Glomerular endothelial cell (primary cell): ENCODE data around the gene CNPY4. TPM values are rescaled to one million over a fixed set of nuclear protein-coding genes. Genes with fewer than 3 reads are reported as not detected.
"Not testable (repeated sequence)": the region's sequence is repeated elsewhere in the genome, so short reads cannot be mapped to it uniquely, and the experiment has no call there.

Source experiments
- DNase-seq: peaks from one replicate; pipeline ENCODE4 v3.0.0-alpha.2; 2011; ENCODE audit warnings: low read depth, low spot score; ENCODE audit errors: extremely low read depth
- total RNA-seq: library from RNA; depleted of rRNA; stranded (reverse); fragments of >200 nt; gene quantifications from 2 replicates; pipeline ENCODE4 v1.2.3, GENCODE V29; 2015

CNPY4 gene
- total RNA-seq, 1 donor from 2014 or later, result 23.6 TPM

DNA sequence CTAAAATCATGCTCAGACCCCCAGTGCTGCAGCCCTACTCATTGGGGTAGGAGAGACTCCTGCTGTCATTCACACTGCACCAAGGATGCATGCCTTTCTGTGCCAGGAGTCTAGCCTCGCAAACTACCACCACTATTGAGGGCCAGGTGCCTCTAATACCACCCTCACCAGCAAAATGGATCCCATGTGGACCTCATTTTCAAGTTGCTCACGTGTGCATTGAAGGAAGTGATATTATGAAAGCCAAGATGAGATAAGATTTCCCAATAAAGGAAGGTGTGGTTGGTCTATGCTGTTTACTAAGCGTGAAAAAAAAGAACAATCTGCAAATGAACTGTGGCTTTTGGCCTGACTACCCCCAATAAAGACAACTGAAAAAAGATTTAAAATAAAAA lies 22.1 kb downstream of the CNPY4 start:
- DNase-seq, result no peak

DNA sequence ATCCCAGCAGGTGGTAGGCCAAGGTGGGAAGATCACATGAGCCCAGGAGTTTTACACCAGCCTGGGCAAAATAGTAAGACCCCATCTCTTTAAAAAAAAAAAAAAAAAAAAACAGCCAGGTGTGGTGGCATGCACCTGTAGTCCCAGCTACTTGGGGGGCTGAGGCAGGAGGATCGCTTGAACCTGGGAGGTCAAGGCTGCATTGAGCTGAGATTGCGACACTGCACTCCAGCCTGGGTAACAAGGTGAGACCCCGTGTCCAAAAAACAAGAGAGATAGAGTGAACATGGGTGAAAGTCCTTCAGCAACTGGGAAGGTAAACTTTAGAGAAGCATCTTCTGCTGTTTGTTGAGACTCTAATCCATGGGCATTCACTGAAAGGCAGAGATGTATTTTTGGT lies 23.0 kb downstream of the CNPY4 start:
- DNase-seq, result no peak

DNA sequence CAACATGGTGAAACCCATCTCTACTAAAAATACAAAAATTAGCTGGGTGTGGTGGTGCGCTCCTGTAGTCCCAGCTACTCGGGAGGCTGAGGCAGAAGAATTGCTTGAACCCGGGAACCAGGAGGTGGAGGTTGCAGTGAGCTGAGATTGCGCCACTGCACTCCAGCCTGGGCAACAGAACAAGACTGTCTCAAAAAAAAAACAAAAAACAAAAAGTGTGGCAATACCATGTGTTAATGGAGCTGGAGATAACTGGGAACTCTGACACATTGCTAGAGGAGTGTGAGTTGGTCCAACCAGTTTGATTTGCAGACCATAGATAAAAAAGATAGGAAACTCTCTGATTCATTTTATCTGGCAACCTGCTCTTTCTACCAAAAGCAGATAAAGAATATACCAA lies 26.9 kb downstream of the CNPY4 start:
- not testable (repeated sequence) for DNase-seq

DNA sequence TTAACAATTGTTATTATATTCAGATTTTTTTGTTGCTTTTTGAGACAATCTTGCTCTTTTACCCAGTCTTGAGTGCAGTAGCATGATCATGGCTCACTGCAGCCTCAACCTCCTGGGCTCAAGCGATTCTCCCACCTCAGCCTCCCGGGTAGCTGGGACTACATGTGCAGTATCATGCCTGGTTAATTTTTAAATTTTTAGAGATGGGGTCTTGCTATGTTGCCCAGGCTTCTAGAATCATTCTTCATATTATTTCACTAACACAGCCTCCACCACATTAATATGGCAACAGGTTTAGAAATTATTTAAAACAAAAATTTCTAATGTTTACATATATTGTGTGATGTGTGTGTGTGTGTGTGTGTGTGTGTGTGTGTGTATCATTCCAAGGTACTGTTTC lies 27.8 kb downstream of the CNPY4 start:
- no peak for DNase-seq

DNA sequence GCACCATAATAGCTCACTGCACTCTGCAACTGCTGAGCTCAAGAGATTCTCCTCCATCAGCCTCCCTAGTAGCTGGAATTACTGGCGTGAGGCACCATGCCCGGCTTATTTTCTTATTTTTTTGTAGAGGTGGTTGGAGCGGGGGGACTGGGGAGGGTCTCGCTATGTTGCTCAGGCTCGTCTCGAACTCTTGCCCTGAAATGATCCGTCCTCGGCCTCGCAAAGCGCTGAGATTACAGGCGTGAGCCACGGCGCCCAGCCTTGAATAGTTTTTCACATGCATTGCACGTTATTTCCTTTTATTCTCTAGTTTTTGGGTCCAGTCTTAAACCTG lies 28.8 kb downstream of the CNPY4 start:
- DNase-seq, result no peak

DNA sequence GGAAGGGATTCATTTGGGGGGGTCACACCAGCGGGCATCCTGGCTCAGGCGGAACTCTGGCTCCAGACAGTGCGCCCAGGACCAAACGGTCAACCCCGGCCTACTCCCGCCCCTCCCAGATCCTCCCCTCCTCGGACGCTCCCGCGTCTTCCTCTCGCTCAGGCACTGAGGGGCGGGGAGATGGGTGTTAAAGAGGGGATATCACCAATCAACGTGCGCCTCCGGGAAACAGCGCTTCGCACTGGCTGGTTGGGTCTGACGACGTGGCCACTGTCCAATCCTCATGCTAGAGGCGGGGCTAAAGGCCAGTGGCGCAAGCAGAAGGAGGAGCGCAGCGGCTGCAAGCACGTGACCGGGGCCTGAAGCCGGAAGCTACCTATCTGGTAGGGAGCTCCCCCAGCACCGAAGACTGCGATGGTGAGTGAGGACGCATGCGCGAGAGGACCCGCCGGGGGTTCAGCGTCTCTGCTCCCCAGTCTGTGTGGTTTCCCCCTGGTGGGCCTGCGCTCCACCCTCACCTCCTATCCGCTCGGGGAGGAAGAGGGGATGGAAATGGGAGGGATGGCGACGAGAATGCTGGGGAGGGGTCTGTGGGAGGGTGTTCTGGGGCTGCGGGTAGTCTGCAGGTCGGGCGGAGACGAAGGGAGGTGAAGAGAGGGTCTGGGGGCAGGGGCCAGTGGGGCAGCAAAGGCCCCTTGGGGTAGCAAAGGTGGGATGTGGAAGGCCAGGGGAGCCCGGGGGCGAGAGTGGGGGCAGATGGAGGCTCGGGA lies 29.3 kb downstream of the CNPY4 start, which contains the start of gene LAMTOR4:
TSS of gene LAMTOR4 (plus strand) at position 360 of the 770 bp plus-strand sequence. CDS start at position 415, 55 bp downstream.
- DNase-seq, result peak; percentile 82

DNA sequence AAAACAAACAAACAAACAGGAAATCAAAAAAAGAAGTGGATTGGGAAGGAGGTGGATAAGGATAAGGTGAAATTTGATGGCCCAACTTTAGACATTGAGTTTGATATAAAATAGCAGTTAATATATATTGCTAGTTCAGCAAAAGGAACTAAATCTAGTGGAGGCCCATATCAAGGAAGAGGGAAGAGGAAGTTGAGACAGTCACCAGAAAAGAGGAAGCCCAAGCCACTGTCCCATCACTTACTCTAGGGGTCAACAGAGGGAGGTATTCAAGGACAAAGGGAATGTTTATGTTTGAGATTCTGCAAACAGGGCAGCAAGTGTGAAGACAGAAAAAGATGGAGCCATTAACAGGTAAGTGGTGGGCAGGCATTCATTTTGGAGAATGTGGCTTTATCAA lies 33.0 kb downstream of the CNPY4 start:
- DNase-seq, result no peak

DNA sequence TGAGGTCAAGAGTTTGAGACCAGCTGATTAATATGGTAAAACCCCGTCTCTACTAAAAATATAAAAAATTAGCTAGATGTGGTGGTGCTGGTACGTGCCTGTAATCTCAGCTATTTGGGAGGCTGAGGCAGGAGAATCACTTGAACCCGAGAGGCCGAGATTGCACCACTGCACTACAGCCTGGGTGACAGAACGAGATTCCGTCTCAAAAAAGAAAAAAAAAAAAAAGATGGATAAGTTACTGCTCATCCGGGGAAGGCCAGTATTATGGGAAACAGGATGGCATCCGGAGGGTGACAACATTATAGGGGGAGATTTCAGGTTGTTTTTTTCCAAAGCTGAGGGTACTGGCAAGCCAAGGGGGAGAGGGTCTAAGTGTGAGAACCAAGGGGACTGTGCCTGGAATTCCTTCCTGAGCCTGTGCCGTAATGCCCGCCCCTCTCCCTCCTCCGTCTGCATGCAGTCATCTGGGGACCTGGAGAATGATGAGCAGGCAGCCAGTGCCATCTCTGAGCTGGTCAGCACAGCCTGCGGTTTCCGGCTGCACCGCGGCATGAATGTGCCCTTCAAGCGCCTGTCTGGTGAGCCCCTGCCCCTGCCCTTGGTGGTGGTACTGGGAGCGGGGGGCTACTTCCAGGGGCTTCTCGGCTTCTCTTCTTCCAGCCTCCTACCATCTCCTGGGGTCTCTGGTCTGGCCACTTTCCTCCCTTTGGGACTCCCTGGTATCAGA lies 33.7 kb downstream of the CNPY4 start:
- DNase-seq, result no peak

DNA sequence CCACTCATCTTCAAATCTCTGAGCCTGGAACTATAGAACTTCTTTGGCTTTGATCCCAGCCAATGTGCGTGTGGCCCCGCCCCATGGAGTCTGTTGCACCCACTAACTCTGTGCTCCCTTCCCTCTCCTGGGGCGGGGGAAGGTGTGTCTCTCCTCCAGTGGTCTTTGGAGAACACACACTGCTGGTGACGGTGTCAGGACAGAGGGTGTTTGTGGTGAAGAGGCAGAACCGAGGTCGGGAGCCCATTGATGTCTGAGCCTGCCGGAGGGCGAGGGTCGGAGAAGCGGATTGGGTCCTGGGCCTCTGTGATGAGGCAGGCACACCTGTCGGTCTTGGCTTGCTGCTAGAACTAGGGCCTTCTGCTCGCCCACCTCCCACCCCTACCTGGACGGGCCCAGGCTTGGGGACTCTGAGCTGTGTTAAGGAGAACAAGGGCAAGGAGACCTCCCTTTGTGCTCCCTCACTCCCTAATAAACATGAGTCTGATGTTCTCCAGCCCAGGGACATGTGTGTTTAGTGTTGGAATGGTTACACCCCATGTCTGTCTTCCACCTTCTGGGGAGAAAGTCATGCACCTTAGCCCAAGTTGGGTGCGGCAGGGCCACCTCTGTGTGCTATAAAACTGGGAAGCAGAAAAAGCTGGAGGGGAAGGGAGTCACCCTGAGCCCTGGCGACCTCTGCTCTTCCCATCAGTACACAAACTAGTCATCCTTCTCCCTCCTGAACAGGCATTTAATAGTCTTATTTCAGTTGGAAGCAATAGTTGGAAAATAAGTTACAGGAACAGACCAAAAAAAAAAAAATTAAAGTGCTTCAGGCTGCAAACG lies 34.5 kb downstream of the CNPY4 start:
- DNase-seq, result no peak

DNA sequence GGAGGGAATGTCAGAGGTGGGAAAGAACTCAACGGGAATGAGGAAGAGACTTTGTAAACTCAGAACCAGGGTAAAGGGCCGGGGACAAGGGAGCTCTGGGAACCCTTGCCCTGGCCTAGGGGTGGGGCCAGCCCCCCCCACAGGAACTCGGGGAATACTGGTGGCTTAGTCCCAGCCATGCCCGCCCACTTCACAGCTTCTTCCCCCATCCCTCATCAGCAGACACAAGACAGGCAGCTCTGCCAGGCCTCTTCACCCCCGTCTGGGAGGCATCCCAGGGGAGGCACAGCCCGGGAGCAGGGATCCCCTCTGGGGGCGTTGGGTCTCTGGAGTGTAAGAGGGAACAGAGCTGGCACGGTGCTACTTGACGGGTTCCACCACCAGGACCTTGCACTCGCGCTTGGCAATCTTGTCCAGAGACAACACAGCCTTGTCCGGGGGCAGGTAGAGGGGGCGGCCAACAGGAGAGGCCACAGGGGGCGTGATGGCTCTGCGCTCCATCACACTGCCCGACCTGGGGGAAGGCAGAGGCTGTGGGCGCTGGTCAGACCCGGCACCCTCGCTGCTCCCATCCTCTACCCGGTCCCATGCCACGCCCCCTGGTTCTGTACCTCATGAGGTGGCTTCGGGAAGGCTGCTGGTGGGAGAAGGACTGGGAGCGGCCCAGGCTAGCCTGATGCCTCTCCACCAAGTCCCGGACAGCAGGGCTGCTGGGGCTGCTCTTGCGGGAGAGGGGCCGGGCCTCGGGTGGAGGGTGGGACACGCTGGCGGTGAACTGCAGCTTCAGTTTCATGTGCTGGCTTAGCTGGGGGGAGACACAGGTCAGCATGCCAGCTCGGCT lies 35.4 kb downstream of the CNPY4 start:
- no peak for DNase-seq

DNA sequence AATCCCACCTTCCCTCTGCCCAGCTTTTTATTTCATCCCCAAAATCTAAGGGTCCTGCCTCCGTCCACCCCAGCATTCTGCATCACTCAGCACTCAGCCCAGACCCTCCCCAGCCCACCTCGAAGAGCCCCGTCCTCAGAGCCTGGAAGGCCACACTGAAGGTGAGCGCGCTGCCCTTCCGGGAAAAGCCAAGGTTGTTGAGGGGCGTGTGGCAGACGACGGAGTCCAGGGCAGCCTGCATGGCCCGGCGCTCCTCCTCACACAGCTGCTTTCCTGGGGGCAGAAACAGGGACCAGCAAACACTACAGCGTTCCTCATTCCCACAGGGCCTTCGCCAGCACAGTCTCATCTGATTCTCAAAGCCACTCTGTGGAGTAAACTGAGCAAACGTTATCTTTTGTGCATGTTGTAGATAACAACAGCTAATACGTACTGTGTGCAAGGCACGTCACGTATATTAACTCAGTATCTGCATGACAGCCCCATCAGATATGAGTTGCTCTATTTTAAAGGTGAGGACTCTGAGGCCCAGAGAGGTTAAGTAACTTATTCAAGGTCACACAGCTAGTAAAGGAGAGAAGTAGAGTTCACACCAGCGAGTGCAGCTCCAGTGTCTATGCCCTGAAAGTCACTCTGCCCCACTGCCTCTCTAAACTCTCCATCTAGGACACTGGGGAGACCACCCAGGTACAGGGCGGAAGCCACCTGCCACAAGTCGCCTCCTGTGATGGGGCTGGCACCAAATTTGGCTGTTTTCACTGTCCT lies 36.3 kb downstream of the CNPY4 start:
- DNase-seq, result no peak

DNA sequence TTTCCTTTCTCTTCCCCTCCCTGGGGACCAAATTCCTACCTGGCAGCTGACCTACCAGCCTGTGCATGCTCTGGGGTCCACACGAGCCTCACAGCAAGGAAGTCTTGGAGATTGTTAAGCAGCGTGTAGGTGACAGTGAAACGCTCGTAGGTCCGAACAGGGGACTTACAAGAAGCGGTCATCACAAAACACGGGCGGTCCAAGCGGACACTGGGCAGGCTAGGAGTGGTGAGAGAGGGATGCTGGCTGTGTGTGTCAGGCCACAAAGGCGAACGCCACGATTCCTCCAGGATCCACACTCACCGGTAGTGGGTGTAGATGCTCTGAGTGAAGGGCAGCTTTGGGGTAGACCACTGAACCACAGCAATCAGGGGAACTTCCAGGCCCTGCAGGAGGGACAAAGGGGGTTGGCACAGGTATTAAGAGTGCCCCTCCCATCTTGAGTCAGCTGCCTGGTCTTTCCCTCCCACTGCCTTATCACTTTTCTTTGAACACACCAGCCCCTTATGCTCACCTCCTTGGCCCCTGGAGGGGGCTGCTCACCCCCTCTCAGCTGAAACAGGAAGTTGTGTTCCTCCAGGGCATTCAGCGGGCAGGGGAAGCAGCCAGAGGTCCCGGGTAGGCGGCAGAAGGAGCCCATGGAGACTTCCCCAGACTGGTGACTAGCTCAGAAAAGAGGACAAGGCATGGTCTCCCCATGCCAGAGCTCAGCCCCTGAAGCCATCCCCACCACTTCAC lies 37.1 kb downstream of the CNPY4 start:
- no peak for DNase-seq

DNA sequence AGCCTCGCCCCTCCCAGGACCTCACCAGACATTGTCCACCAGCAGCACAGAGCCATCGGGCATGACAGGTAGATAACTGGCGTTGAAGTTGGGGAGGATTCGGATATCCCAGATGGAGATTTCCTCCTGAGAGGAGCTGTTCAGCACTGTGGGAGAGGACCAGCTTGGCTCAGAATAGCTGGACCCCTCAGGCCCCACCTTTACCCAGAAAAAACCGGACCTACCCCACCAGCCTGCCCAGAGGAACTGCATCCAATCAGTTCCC lies 37.6 kb downstream of the CNPY4 start:
- DNase-seq, result no peak

DNA sequence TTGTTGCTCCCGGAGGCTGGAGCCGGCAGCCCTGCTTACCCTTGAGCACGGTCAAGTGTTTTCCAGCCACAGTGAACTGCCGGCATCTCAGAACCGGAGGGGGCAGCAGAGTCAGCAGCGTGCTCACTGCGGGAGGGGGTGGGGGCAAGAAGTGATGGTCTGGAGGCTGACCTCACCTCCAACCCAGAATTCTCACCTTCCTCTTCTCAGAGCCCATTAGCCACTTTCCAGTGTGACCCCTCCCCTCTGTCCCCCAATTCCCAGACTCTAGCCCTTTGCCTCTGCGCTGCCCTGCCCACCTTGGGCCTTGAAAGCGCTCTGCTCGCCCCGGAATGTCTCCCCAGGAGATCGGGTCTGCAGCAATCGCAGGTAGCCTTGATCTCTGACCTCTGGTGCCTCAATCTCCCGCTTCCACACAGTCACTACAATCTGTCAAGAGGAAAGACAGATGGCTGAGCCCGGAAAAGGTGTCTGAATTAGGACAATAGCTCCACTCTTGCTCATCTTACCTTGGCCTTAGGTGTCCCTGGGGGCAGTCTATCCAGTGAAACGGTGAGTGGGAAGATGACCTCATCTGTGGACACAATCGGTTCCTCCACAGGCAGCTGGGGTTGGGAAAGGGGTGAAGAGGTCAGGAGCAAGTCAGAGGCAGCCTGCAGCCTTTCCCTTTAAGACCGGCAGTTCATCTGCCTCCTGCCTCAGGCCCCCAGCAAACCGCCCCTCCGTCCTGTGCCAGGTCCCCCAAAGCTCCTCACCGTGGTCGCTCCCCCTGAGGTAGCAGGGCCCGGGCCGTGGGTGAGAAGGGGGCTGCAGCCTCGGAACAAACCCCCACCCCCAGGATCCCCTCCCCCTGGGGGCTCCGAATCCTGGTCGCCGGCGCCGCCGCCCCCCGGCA lies 38.1 kb downstream of the CNPY4 start:
- no peak for DNase-seq

DNA sequence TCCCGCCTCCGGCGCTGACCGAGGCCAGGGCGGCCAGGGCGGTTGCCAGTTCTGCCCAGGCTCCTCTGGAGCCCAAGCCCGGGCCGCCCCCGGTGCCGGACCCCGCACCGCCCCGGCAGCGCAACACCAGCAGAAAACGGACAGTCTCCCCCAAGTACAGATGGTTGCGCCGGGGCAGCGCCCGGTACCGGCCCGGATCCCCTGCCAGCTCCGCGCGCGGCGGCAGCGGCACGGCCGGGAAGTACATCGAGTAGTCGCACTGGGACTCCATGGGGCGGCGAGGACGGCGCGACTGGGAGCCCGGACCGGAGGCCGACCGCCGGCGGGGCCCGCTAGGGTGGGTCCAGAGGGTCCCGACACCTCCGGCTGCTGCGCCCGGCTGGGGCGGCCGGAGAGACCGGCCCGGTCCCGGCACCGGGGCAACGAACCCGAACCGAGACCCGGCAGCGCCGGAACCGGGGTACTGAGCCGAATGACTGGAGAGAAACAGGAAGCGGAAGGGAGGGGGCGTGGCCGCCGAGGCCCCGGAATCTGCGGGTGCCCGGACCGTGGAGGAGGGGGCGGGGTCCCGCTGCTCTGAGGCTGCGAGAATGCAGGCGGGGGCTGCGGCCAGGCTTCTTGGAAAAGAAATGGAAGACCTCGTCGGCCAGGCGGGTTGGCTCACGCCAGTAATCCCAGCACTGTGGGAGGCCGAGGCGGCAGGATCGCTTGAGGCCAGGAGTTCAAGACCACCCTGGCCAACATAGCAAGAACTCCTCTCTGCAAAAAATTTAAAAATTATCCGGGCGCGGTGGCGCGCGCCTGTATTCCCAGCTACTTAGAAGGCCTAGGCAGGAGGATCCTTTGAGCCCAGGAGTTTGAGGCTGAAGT lies 39.0 kb downstream of the CNPY4 start, which contains the start of gene TRAPPC14:
TSS of gene TRAPPC14 (minus strand) at position 495 of the 870 bp plus-strand sequence. CDS start at position 271, 224 bp downstream.
- DNase-seq, result no peak

DNA sequence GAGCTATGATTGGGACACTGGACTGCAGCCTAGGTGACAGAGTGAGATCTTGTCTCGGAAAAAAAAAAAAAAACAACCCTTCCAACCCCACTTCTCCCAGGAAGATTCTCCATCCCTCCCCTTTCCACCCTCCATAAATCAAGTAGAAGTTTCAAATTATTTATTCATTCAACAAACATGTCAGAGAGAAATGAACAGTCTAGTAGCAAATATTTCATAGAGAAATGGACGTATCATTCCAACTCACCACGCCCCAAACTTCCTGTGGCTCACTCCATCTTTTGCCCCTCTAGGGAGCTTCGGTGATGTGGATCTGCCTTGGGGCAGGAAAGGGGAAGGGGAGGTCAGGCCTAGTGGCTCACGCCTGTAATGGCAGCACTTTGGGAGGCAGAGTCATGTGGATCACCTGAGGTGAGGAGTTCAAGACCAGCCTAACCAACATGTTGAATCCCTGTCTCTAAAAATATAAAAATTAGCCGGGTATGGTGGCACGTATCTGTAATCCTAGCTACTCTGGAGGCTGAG lies 39.7 kb downstream of the CNPY4 start:
- no peak for DNase-seq

DNA sequence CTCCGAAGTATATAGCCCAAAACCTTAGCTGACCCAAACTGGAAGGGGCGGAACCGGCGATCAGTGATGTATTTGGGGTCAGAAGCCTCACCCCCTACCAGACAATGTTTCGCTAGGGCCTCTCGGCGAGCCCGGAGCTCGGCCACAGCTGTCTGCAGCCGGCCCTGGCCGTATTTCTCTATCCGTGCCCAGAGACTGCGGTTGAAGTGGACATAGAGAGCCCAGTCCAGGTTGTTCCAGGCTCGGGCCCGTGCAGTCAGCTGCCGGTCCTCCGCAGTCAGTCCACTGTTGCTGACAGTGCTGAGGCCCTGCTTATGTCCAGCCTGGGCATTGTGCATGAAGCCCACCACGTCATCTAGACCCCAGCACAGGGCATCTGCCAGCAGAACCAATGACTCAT lies 40.6 kb downstream of the CNPY4 start:
- no peak for DNase-seq
